Activated naive CD8-positive, alpha-beta T cell treated with anti-CD3 and anti-CD28 coated beads for 36 hours (primary cell): ENCODE measurements around the gene DNM1L. TPM values are rescaled to one million over a fixed set of nuclear protein-coding genes. Genes with fewer than 3 reads are reported as not detected.
A peak's percentile ranks its signal among the peaks of the same experiment; 100 is the strongest.

Source experiments
- DNase-seq: peaks from one replicate; pipeline ENCODE4 v3.0.0; 2021
- H3K27ac Mint-ChIP-seq: one replicate; pipeline ENCODE4 v1.8.0; 2022; ENCODE audit warnings: mild to moderate bottlenecking, moderate library complexity, mixed read lengths
- H3K27me3 Mint-ChIP-seq: one replicate; pipeline ENCODE4 v1.8.0; 2022; ENCODE audit warnings: mild to moderate bottlenecking, mixed read lengths
- H3K36me3 Mint-ChIP-seq: one replicate; pipeline ENCODE4 v1.8.0; 2021; ENCODE audit warnings: mild to moderate bottlenecking, mixed read lengths
- H3K4me1 Mint-ChIP-seq: one replicate; pipeline ENCODE4 v1.8.0; 2021; ENCODE audit warnings: mixed read lengths
- H3K4me3 Mint-ChIP-seq: one replicate; pipeline ENCODE4 v1.8.0; 2022; ENCODE audit warnings: mild to moderate bottlenecking, moderate library complexity, mixed read lengths
- H3K9me3 Mint-ChIP-seq: one replicate; pipeline ENCODE4 v1.8.0; 2022; ENCODE audit warnings: mixed read lengths
- total RNA-seq, 2 experiments: library from RNA; stranded (reverse); gene quantifications; one replicate each; pipeline ENCODE4 v1.2.3, GENCODE V29; 2021

DNM1L gene
- total RNA-seq, result 10 to 100 TPM; 60.4 to 66.1 TPM

DNA sequence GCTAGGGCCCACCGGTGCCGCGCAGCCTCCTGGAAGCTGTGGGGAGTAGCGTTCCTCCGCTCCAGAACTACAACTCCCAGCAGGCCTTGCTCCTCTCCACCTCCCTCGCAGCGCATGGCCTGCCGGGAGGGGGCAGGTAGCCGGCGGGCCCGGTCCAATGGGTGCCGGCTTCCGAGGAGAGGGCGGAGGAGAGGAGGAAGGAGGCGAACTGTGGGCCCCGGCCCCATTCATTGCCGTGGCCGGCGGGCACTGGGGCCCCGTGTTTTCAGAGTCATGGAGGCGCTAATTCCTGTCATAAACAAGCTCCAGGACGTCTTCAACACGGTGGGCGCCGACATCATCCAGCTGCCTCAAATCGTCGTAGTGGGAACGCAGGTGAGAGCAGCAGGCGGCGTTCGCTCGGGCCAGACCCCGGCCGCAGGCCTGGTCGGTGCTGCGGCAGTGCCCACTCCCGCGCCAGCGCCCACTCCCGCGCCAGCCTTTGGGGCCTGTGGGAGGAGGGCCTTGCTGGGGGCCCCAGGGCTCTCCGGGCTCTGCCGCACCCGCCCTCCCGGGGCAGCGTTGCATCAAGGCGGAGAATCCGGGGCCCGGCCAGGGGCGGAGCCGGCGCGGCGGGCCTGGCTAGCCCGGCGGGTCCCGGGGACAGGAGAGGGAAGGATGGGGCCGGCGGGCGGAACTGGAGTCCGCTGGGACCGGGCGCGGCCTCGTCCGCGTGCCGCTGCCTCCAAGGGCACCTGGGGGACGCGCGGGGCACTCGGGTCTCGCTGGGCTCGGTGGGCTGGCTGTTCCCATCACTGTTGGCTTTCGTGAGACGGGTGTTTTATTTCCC is at the start of gene DNM1L:
Gene DNM1L (plus strand): TSS at position 211 of the 829 bp plus-strand sequence. CDS start 63 bp downstream, at position 274.
- Mint-ChIP-seq H3K4me3 (peak within 1 kb of the TSS; percentile 92), H3K4me1 (peaks cover 19% of the 10 kb centered on the region), H3K9me3 (no peaks in the 10 kb centered on the region), H3K27me3 (no peaks in the 10 kb centered on the region), H3K36me3 (peaks cover 2% of the 10 kb centered on the region), H3K27ac (peak within 1 kb of the TSS; percentile 89)
- peak; percentile 95 for DNase-seq

GRCh38 chr12:32641287-32641901 is 37.7 kb upstream of the DNM1L start:
- Mint-ChIP-seq H3K27me3 (no peaks in the 10 kb centered on the region), H3K4me1 (no peaks in the 10 kb centered on the region), H3K4me3 (no peak overlapping the region), H3K9me3 (peaks cover 3% of the 10 kb centered on the region), H3K36me3 (no peaks in the 10 kb centered on the region), H3K27ac (no peak overlapping the region)
- DNase-seq, result no peak

- Mint-ChIP-seq H3K9me3 (no peaks in the 10 kb centered on the region), H3K36me3 (no peaks in the 10 kb centered on the region), H3K27me3 (no peaks in the 10 kb centered on the region), H3K4me1 (no peaks in the 10 kb centered on the region), H3K4me3 (no peak overlapping the region), H3K27ac (no peak overlapping the region)
- no peak for DNase-seq
These were observed 34.7 kb upstream of the DNM1L start for GRCh38 chr12:32644431-32644830.

- Mint-ChIP-seq H3K36me3 (no peaks in the 10 kb centered on the region), H3K4me1 (no peaks in the 10 kb centered on the region), H3K27ac (no peak overlapping the region)
These were observed 31.8 kb upstream of the DNM1L start for GRCh38 chr12:32647275-32647674.

GRCh38 chr12:32650508-32650907 is 28.6 kb upstream of the DNM1L start:
- DNase-seq, result no peak
- Mint-ChIP-seq H3K4me3 (no peak overlapping the region), H3K27me3 (no peaks in the 10 kb centered on the region), H3K9me3 (no peaks in the 10 kb centered on the region), H3K27ac (no peak overlapping the region), H3K36me3 (no peaks in the 10 kb centered on the region), H3K4me1 (no peaks in the 10 kb centered on the region)

More at GRCh38 chr12:32647275-32647674, 31.8 kb upstream of the DNM1L start:
- no peak for DNase-seq
- H3K27me3 Mint-ChIP-seq, result no peaks in the 10 kb centered on the region
- H3K9me3 Mint-ChIP-seq, result no peaks in the 10 kb centered on the region
- H3K4me3 Mint-ChIP-seq, result no peak overlapping the region

DNA sequence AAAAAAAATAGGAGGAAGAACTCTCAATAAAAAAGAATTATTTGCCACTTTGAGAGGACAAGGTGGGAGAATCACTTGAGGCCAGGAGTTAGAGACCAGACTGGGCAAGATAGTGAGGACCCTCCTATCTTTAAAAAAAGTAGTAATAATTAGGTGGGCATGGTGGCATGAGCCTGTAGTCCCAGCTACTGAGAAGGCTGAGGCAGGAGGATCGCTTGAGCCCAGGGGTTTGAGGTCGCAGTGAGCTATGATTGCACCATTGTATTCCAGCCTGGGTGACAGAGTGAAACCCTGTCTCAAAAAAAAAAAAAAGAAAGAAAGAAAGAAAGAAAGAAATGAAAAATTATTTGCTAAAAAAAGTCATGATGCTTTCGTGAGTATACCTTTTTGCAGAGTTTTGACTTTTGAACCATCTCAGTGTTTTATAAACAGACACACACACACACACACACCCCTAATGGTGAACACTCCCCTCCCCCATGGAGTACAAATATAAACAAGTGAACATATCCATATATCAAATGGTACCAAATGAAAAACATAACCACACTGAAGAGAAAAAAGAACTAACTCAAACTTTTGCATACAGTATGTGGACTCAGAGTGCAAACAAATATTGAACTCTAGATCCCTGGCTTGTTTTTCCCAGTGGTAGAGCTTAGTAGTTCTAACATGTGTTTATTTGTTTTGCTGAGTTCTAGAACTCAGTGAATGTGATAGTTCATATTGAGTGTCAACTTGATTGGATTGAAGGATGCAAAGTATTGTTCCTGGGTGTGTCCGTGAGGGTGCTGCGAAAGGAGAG is 27.7 kb upstream of the DNM1L start:
- H3K27me3 Mint-ChIP-seq, result no peaks in the 10 kb centered on the region
- no peak for DNase-seq
- no peak overlapping the region for H3K4me3 Mint-ChIP-seq
- H3K36me3 Mint-ChIP-seq, result no peaks in the 10 kb centered on the region
- H3K9me3 Mint-ChIP-seq, result no peaks in the 10 kb centered on the region
- H3K27ac Mint-ChIP-seq, result peak overlapping the region; percentile 26
- H3K4me1 Mint-ChIP-seq, result no peaks in the 10 kb centered on the region

GRCh38 chr12:32651956-32652210 is 27.2 kb upstream of the DNM1L start:
- H3K4me3 Mint-ChIP-seq, result no peak overlapping the region
- DNase-seq, result no peak
- no peaks in the 10 kb centered on the region for H3K4me1 Mint-ChIP-seq
- no peaks in the 10 kb centered on the region for H3K36me3 Mint-ChIP-seq
- no peak overlapping the region for H3K27ac Mint-ChIP-seq
- H3K27me3 Mint-ChIP-seq, result no peaks in the 10 kb centered on the region
- no peaks in the 10 kb centered on the region for H3K9me3 Mint-ChIP-seq

- Mint-ChIP-seq H3K27me3 (no peaks in the 10 kb centered on the region), H3K4me3 (no peak overlapping the region), H3K36me3 (no peaks in the 10 kb centered on the region), H3K9me3 (no peaks in the 10 kb centered on the region), H3K27ac (no peak overlapping the region), H3K4me1 (peaks cover 4% of the 10 kb centered on the region)
- DNase-seq, result no peak
These were observed 19.1 kb upstream of the DNM1L start for GRCh38 chr12:32659908-32660440.

GRCh38 chr12:32661706-32662105 is 17.4 kb upstream of the DNM1L start:
- DNase-seq, result no peak
- Mint-ChIP-seq H3K9me3 (no peaks in the 10 kb centered on the region), H3K4me1 (peaks cover 4% of the 10 kb centered on the region), H3K27me3 (no peaks in the 10 kb centered on the region), H3K27ac (no peak overlapping the region), H3K36me3 (no peaks in the 10 kb centered on the region), H3K4me3 (no peak overlapping the region)

GRCh38 chr12:32662665-32663064 is 16.4 kb upstream of the DNM1L start:
- H3K4me1 Mint-ChIP-seq, result peaks cover 4% of the 10 kb centered on the region
- no peaks in the 10 kb centered on the region for H3K27me3 Mint-ChIP-seq
- no peaks in the 10 kb centered on the region for H3K36me3 Mint-ChIP-seq
- H3K4me3 Mint-ChIP-seq, result no peak overlapping the region
- H3K9me3 Mint-ChIP-seq, result no peaks in the 10 kb centered on the region
- no peak for DNase-seq
- H3K27ac Mint-ChIP-seq, result no peak overlapping the region

DNA sequence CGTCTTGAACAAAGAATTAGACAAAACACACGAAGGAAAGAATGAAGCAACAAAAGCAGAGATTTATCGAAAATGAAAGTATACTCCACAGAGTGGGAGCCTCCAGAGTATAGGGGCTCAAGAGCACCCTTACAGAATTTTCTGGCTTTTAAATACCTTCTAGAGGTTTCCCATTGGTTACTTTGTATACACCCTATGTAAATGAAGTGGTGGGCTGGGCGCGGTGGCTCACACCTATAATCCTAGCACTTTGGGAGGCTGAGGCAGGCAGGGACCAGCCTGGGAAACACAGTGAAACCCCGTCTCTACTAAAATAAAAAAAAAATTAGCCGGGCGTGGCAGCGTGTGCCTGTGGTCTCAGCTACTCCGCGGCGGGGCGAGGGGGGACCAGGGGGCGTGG is 13.1 kb upstream of the DNM1L start:
- Mint-ChIP-seq H3K27me3 (no peaks in the 10 kb centered on the region), H3K9me3 (peaks cover 8% of the 10 kb centered on the region)

GRCh38 chr12:32669584-32669983 is 9.5 kb upstream of the DNM1L start:
- Mint-ChIP-seq H3K4me3 (no peak overlapping the region), H3K27ac (no peak overlapping the region)

More for the DNA sequence above, 13.1 kb upstream of the DNM1L start:
- no peak overlapping the region for H3K4me3 Mint-ChIP-seq
- no peak overlapping the region for H3K27ac Mint-ChIP-seq
- H3K4me1 Mint-ChIP-seq, result no peaks in the 10 kb centered on the region
- DNase-seq, result no peak
- H3K36me3 Mint-ChIP-seq, result no peaks in the 10 kb centered on the region

DNA sequence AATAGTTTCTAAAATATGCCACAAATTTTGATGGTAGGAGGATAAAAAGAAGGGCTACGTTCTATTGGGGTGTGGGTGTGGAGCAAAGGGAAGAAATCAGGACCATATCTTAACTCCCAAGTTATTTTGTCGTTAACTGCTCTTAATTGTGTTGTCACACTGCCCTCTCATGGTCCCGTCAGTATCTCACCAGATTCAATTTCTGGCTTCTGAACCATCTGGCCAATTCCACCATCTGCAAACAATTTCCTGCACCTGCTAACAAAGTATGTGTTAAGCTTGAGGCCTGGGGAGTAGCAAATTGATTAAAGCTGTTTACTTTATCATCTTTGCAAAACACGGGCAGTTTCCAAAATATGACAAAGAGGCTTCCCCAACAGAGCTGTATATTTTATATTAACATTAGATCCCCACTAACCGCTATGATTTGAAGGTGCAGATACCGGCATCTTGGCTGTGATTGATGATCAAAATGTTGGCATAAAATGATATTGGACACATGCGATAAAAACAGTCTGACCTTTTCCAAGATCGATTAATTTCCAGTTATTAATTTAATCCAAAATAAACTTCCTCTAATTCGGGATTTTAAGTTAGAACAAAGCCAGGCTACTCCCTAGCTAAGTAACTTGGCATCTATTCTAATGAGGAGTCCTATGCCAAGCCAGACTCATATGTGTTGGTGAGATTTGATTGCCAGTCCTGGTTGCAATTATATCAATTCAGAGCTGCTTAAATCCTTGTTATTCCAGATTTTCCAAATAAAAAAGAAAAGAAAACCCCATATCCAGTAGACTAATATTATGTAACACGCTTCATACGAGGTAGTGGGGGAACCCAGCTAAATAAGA is 6.9 kb upstream of the DNM1L start:
- no peak for DNase-seq
- Mint-ChIP-seq H3K9me3 (peaks cover 8% of the 10 kb centered on the region), H3K27ac (no peak overlapping the region), H3K36me3 (no peaks in the 10 kb centered on the region), H3K4me1 (no peaks in the 10 kb centered on the region), H3K27me3 (no peaks in the 10 kb centered on the region), H3K4me3 (no peak overlapping the region)

More at GRCh38 chr12:32669584-32669983, 9.5 kb upstream of the DNM1L start:
- peaks cover 8% of the 10 kb centered on the region for H3K9me3 Mint-ChIP-seq
- no peaks in the 10 kb centered on the region for H3K36me3 Mint-ChIP-seq
- H3K27me3 Mint-ChIP-seq, result no peaks in the 10 kb centered on the region
- H3K4me1 Mint-ChIP-seq, result no peaks in the 10 kb centered on the region
- DNase-seq, result no peak

GRCh38 chr12:32679920-32680237 is 778 bp downstream of the DNM1L start:
- no peak for DNase-seq
- Mint-ChIP-seq H3K4me3 (peak overlapping the region; percentile 92), H3K9me3 (no peaks in the 10 kb centered on the region), H3K27ac (peak overlapping the region; percentile 83), H3K27me3 (no peaks in the 10 kb centered on the region), H3K36me3 (peaks cover 2% of the 10 kb centered on the region), H3K4me1 (peaks cover 19% of the 10 kb centered on the region)
